Mammary epithelial cell (primary cell): ENCODE data around the gene KDF1.

Experiments used
- CTCF ChIP-seq, 2 donors: IDR thresholded peaks in 1 of 2; conservative IDR thresholded peaks in 1 of 2; 2 replicates each; pipeline ENCODE4 v1.5.1; 2011 to 2012; ENCODE audit warnings: inconsistent platforms in 2 of 2, low read length in 2 of 2, mild to moderate bottlenecking in 2 of 2, control low read depth in 1 of 2, low read depth in 1 of 2; ENCODE audit not compliant: insufficient read depth in 1 of 2; ENCODE audit errors: extremely low read depth in 1 of 2
- EZH2 ChIP-seq: IDR thresholded peaks from 2 replicates; pipeline ENCODE4 v1.6.1; 2012; ENCODE audit warnings: low read length, inconsistent platforms, borderline replicate concordance

DNA sequence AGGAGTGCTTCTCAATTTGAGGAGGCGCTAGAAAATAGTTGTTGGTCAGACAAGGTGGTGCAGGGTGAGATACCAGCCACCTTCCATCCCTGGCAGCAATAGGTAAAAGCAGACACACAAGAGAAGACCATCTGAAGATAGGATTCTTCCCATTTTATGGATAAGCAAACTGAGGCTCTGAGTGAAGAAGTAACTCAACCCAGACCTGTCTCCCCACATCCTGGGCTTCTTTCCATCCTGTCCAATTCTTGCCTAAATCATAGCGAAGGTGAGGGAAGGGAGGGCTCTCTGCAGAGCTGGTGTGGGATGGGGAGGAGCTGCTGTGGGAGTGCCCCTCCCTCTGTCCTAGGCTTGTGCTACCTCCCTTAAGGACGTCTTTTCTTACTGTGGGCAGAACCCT is 11.3 kb upstream of the KDF1 start:
- TF ChIP-seq CTCF (conservative IDR thresholded peaks at IDR 0.05 in 1 of 2, IDR thresholded peaks at IDR 0.05 in 1 of 2; ENCODE audit: extremely low read depth in 1 of 2, insufficient read depth in 1 of 2, low read depth in 1 of 2, low read length in 2 of 2) (no peak), EZH2 (no peak)
